Thyroid gland (tissue), 4 donors: ENCODE measurements around the gene RIPOR3. TPM values are rescaled to one million over a fixed set of nuclear protein-coding genes. Genes with fewer than 3 reads are reported as not detected.
A peak's percentile ranks its signal among the peaks of the same experiment; 100 is the strongest.
"Not testable (repeated sequence)": the region's sequence is repeated elsewhere in the genome, so short reads cannot be mapped to it uniquely, and the experiment has no call there.

Experiments used
- DNase-seq, 2 donors: peaks; one replicate each; pipeline ENCODE4 v3.0.0-alpha.2; 2019
- H3K27ac ChIP-seq, 3 donors: fragments of 200-600 bp; sonication (generic); 1 replicate in 2 of 3; 2 replicates in 1 of 3; pipeline ENCODE4 v1.5.1; 2016 to 2019; ENCODE audit warnings: mild to moderate bottlenecking in 1 of 3, moderate library complexity in 1 of 3
- H3K27me3 ChIP-seq: fragments of 200-600 bp; sonication (generic); one replicate; pipeline ENCODE4 v1.5.1; 2019
- H3K36me3 ChIP-seq, 2 donors: fragments of 200-600 bp; sonication (generic); one replicate each; pipeline ENCODE4 v1.5.1; 2016 to 2019
- H3K4me1 ChIP-seq, 2 donors: fragments of 200-600 bp; sonication (generic); one replicate each; pipeline ENCODE4 v1.5.1; 2017 to 2019
- H3K4me3 ChIP-seq, 3 donors: fragments of 200-600 bp; sonication (generic); replicated peaks in 1 of 3; 1 replicate in 2 of 3; 2 replicates in 1 of 3; pipeline ENCODE4 v1.5.1; 2016; ENCODE audit warnings: mild to moderate bottlenecking in 1 of 3
- H3K9me3 ChIP-seq: fragments of 200-600 bp; sonication (generic); one replicate; pipeline ENCODE4 v1.5.1; 2017
- CTCF ChIP-seq, 6 experiments: fragments of 200-600 bp in 3 of 6; fragments of 450-650 bp in 3 of 6; sonication (generic) in 3 of 6; IDR thresholded peaks; one replicate each; pipeline ENCODE4 v1.5.1; 2016 to 2019; ENCODE audit warnings: antibody characterized with exemption in 6 of 6, mild to moderate bottlenecking in 2 of 6, inconsistent platforms in 1 of 6, moderate library complexity in 1 of 6
- POLR2A ChIP-seq, 2 donors: fragments of 450-650 bp; IDR thresholded peaks; one replicate each; pipeline ENCODE4 v1.6.1; 2017; ENCODE audit warnings: antibody characterized with exemption in 2 of 2, mild to moderate bottlenecking in 2 of 2, moderate library complexity in 1 of 2
- WGBS, 2 donors: methylation state at CpG; one replicate each; pipeline ENCODE4 v1.1.5; 2017; 5-methylcytosine and 5-hydroxymethylcytosine counted together
- intact Hi-C: fragments of 100-400 bp; cut with DNase I; formaldehyde crosslinking; loops from one replicate; pipeline ENCODE4 v1.15.1; 2023
- total RNA-seq, 4 donors: library from RNA; depleted of rRNA; stranded (reverse); fragments of >200 nt; gene quantifications; one replicate each; pipeline ENCODE4 v1.2.3, GENCODE V29; 2016

RIPOR3 gene
- total RNA-seq, 4 donors from 2014 or later, result 6.2 to 23.9 (median 9.5) TPM

DNA sequence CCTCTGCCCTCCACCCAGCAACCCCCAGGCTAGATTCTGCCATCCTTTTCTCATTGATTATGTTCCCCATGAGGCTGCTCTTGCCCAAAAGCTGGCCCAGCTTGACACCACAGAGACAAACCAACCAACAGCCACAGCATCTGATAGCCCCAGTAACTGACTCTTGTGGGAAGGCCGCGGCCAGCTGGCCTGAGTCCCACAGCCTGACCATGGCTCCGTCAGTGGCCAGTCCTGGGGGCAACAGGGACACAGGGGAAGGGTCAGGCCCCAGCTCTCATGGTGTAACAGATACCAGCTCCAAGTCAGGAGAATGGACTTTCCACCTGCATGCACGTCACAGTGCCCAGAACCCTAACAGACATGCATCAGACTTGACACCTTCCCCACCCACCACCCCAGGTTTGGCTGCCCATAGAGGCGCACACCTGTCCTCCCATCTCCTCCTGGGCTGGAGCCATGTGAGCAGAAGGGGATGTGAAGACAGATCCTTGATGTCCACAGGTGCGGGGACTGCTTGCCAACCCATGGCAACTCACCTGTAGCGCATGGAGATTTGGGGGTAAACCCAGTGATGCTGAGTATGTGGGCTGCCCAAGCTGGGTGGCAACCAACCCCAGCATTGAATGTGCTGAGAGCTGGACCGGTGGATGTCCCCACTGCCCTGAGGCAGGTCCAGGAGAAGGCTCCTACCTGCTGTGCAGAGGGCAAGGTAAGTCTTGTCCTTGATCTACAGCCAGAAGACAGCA is 18.8 kb downstream of the RIPOR3 start:
- DNase-seq, result no peak
- Histone ChIP-seq H3K4me3 (no peak overlapping the region), H3K27me3 (no peaks in the 10 kb centered on the region), H3K36me3 (no peaks in the 10 kb centered on the region), H3K27ac (no peak overlapping the region), H3K9me3 (no peaks in the 10 kb centered on the region), H3K4me1 (peaks cover 5 to 10% of the 10 kb centered on the region in 2 donors)
- intact Hi-C loops, result no loop called here
- TF ChIP-seq CTCF (IDR thresholded peaks at IDR 0.05) (no peak), POLR2A (IDR thresholded peaks at IDR 0.05) (no peak)
- 83 to 90% methylated on average over 6 to 8 of the region's 8 CpGs for WGBS, 2 donors

DNA sequence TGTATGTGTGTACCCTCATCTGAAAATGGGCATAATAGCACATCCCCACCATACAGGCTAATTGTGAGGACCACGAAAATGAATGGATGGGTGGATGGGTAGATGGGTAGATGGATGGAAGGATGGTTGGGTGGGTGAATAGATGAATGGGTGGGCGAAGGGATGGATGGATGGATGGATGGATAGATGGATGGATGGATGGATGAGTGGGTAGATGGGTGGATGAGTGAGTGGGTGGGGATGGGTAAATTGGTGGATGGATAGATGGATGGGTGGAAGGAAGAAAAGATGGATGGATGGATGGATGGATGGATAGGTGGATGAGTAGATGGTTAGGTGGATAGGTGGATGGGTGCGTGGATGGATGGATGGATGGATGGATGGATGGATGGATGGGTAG is 19.7 kb downstream of the RIPOR3 start:
- Histone ChIP-seq H3K36me3 (no peaks in the 10 kb centered on the region), H3K4me3 (no peak overlapping the region), H3K9me3 (no peaks in the 10 kb centered on the region), H3K4me1 (peaks cover 5 to 10% of the 10 kb centered on the region in 2 donors), H3K27ac (no peak overlapping the region), H3K27me3 (no peaks in the 10 kb centered on the region)
- 93 to 96% methylated on average over 3 of the region's 3 CpGs for WGBS, 2 donors
- intact Hi-C loops, result no loop called here
- TF ChIP-seq CTCF (IDR thresholded peaks at IDR 0.05) (no peak), POLR2A (IDR thresholded peaks at IDR 0.05) (no peak)
- DNase-seq, result no peak

DNA sequence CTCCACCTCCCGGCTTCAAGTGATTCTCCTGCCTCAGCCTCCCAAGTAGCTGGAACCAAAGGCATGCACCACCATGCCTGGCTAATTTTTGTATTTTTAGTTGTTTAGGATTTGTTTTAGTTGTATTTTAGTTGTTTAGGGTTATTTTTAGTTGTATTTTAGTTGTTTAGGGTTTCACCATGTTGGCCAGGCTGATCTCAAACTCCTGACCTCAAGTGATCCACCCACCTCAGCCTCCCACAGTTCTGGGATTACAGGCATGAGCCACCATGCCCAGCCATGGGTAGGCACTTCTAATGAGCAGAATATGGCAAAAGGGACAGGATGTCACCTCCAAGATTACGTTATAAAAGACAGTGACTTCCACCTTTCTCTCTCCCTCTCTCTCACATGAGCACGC is 20.3 kb downstream of the RIPOR3 start:
- H3K27me3 ChIP-seq, H3K27ac ChIP-seq, DNase-seq, H3K9me3 ChIP-seq, H3K4me1 ChIP-seq, intact Hi-C loops, H3K36me3 ChIP-seq, H3K4me3 ChIP-seq: not testable (repeated sequence)
- WGBS, 2 donors, result 64% methylated on average over 3 of the region's 3 CpGs

DNA sequence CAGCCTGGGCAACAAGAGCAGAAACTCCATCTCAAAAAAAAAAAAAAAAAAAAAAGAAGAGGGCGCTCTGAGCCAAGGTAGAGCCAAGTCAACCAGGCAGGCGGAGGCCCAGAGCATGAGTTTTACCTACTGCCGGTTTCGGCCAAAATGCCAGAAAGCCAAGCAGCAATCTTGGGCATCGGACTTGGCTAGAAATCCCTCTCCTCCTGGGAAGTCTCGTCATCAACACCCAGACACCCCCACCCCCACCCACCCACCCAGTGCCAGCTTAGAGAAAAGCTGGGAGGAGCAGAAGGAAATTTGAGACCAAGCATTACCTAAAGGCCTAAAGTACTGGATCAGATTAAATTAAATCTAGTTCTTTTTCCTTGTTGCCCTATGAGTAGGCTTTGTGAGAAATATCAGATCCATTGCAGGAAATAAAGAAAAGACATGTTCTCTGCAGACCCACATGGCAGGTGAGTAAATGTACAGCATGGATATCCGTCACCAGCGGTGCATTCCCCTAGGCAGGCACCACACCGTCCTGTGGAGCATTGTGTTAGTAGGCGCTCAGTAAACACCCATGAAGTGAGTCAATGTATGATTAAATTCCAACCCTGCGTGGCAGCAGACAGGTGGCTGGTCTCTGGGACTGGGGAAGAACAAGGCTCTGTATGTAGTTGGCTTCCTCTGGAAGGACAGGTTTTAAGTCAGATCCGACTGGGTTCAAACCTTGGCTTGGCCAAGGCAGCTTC is 21.0 kb downstream of the RIPOR3 start:
- DNase-seq, result peak in 1 of 2 donors; percentile 24
- Histone ChIP-seq H3K27me3 (no peaks in the 10 kb centered on the region), H3K9me3 (no peaks in the 10 kb centered on the region), H3K27ac (no peak overlapping the region), H3K36me3 (no peaks in the 10 kb centered on the region), H3K4me1 (peaks cover 5 to 10% of the 10 kb centered on the region in 2 donors), H3K4me3 (no peak overlapping the region)
- WGBS, 2 donors, result 74 to 81% methylated on average over 12 of the region's 12 CpGs
- TF ChIP-seq CTCF (IDR thresholded peaks at IDR 0.05), result no peak
- TF ChIP-seq POLR2A (IDR thresholded peaks at IDR 0.05), result no peak
- intact Hi-C loops, result no loop called here

DNA sequence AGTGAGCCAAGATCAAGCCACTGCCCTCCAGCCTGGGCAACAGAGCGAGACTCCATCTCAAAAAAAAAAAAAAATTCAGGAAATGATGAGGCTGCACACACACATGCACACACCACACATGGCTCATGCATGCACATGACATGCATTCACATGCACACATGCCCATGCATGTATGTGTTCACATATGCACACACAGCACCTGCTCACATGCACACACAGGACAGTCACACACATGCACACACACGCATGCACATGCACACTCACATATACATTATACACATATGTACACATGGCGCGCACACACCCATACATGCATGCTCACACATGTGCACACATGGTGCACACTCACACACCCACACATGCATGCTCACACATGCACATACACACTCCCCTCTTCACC is 22.5 kb downstream of the RIPOR3 start:
- no peak overlapping the region for H3K4me3 ChIP-seq
- no peak overlapping the region for H3K27ac ChIP-seq
- TF ChIP-seq CTCF (IDR thresholded peaks at IDR 0.05), result no peak
- no peak for TF ChIP-seq POLR2A (IDR thresholded peaks at IDR 0.05)
- H3K4me1 ChIP-seq, result peaks cover 4 to 9% of the 10 kb centered on the region in 2 donors
- 94% methylated on average over 4 of the region's 4 CpGs for WGBS, 2 donors
- H3K9me3 ChIP-seq, result no peaks in the 10 kb centered on the region
- no peaks in the 10 kb centered on the region for H3K36me3 ChIP-seq
- no peak for DNase-seq
- intact Hi-C loops, result no loop called here
- no peaks in the 10 kb centered on the region for H3K27me3 ChIP-seq
